ENCODE data around the gene SPEF2. TPM values are rescaled to one million over a fixed set of nuclear protein-coding genes. Genes with fewer than 3 reads are reported as not detected.
"Not testable (repeated sequence)": the region's sequence is repeated elsewhere in the genome, so short reads cannot be mapped to it uniquely, and the experiment has no call there.

The SPEF2 gene
- total and polyA plus RNA-seq, 8 donors = 4.1 to 11.8 (median 6.2) TPM

DNA sequence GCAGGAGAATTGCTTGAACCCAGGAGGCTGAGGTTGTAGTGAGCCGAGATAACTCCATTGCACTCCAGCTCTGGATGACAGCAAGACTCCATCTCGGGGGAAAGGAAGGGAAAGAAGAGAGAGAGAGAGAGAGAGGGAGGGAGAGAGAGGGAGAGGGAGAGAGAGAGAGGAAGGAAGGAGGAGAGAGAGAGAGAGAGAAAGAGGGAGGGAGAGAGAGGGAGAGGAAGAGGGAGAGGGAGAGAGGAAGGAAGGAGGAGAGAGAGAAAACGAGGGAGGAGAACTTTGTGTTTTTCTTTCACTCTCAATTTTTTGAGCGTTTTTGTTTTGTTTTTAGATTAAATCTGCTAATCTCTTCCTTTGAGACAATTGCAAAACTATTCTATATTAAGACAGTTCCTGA is 46.9 kb downstream of the SPEF2 start:
- no peaks in the 10 kb centered on the region for H3K9me3 ChIP-seq
- ATAC-seq (no peak), FAIRE-seq (no peak), DNase-seq (no peak)
- H3K36me3 ChIP-seq = no peaks in the 10 kb centered on the region
- H3K27ac ChIP-seq = no peak overlapping the region
- no peaks in the 10 kb centered on the region for H3K27me3 ChIP-seq
- WGBS, 2 donors = 79 to 84% methylated on average over 4 of the region's 4 CpGs
- peaks cover 0 to 7% (median 5%) of the 10 kb centered on the region in 3 donors for H3K4me1 ChIP-seq
- intact Hi-C loops (cut with DNase I) = no loop called here
- no peak overlapping the region for H3K4me3 ChIP-seq
- TF ChIP-seq CTCF (IDR thresholded peaks at IDR 0.05) = no peak

DNA sequence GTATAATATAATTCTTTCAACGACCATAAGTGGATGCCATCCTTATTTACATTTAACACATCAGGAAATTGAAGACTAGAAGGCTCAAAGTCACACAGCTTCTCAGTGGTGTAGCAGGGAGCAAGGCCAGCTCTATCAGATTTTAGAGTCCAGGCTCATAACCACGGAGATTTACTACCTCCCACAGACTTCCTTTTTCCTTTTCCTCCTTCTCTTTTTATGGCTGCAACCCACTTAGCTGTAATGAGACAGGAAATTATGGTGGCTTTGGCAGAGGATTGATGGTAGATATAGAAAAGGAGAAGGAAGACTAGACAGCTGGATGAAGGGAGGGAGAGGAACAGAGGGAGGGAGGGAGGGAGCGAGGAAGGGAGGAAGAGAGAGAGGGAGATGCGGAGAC is 47.4 kb downstream of the SPEF2 start:
- no peak overlapping the region for H3K27ac ChIP-seq
- peaks cover 0 to 7% (median 5%) of the 10 kb centered on the region in 3 donors for H3K4me1 ChIP-seq
- H3K27me3 ChIP-seq = no peaks in the 10 kb centered on the region
- intact Hi-C loops (cut with DNase I) = no loop called here
- H3K4me3 ChIP-seq = no peak overlapping the region
- no peak for FAIRE-seq
- DNase-seq = no peak
- no peaks in the 10 kb centered on the region for H3K9me3 ChIP-seq
- TF ChIP-seq CTCF (IDR thresholded peaks at IDR 0.05) = no peak
- no peak for ATAC-seq
- no peaks in the 10 kb centered on the region for H3K36me3 ChIP-seq
- 68 to 75% methylated on average over 4 of the region's 4 CpGs for WGBS, 2 donors

DNA sequence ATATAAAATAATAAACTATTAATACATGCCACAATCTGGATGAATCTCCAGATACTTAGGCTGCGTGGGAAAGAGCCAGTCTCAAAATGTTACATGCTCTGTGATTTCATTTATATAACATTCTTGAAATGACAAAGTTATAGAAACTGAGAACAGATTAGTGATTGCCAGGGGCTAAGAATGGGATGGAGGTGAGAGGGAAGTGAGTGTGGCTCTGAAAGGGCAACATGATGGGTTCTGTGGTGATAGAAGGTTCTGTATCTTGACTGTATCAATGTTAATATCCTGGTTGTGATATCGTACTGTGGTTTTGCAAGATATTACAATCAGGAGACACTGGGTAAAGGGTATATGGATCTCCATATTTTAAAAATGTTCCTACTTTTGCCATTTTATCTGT is 50.7 kb downstream of the SPEF2 start:
- Histone ChIP-seq H3K27me3 (no peaks in the 10 kb centered on the region), H3K36me3 (no peaks in the 10 kb centered on the region), H3K4me1 (no peaks in the 10 kb centered on the region), H3K4me3 (no peak overlapping the region), H3K27ac (no peak overlapping the region), H3K9me3 (no peaks in the 10 kb centered on the region)
- no peak for DNase-seq
- 91 to 93% methylated on average over 2 of the region's 2 CpGs for WGBS, 2 donors
- no peak for TF ChIP-seq CTCF (IDR thresholded peaks at IDR 0.05)
- no peak for ATAC-seq
- no peak for FAIRE-seq
- intact Hi-C loops (cut with DNase I) = no loop called here

DNA sequence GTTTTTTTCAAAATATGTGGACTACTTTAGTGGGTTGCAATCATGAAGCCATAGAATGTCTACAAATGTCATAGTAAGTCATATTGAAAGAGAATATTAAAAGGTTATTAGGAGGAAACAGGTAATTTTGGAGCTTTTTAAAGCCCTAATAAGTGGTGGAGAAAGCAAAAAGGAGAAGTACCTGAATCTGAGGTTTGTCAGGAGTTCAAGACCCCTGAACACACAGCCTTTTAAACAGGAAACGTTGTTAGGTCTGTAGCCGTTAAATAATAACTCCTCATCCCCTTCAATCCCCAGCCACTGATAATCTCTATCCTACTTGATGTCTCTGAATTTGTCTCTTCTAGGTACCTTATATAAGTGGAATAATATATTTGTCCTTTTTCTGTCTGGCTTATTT is 51.1 kb downstream of the SPEF2 start:
- DNase-seq (no peak), FAIRE-seq (no peak), ATAC-seq (no peak)
- no peaks in the 10 kb centered on the region for H3K4me1 ChIP-seq
- no peaks in the 10 kb centered on the region for H3K27me3 ChIP-seq
- intact Hi-C loops (cut with DNase I) = no loop called here
- no peak overlapping the region for H3K4me3 ChIP-seq
- TF ChIP-seq CTCF (IDR thresholded peaks at IDR 0.05) = no peak
- WGBS, 2 donors = 83 to 94% methylated on average over 2 of the region's 2 CpGs
- H3K27ac ChIP-seq = no peak overlapping the region
- H3K36me3 ChIP-seq = no peaks in the 10 kb centered on the region
- no peaks in the 10 kb centered on the region for H3K9me3 ChIP-seq

DNA sequence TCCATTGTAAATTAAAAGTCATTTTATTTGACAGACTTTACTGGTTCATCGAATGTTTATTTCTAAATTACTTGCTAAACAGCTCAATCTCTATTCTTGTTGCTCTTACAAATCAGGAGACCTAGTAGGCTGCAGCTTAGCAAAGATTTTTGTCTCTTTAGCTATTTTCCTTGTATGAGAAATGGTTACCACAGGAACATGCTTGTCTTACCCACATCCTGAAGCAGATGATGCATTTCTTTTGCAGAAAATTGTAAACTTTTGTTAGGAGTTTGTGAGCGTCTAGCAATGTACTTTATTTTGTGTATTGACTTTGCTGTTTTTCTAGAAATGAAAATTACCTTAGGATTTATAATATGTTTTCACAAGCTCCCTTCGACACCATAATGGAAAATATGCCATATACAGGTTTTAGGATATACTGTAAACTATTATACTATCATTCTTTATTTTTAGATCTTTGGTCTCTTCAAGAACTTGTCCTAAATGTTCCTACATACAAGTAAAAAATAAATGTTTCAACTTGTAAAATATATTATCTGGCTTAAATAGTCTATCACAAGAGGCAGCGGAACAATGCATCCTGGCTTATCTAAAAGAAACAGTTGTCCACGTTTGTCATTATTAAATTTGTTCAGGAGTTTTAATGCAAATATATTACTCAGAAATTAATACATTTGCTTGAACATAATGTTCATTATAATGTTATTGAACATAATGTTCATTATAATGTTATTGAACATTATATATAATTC is 54.1 kb downstream of the SPEF2 start:
- no peak for DNase-seq
- no peaks in the 10 kb centered on the region for H3K27me3 ChIP-seq
- no peaks in the 10 kb centered on the region for H3K36me3 ChIP-seq
- intact Hi-C loops (cut with DNase I) = no loop called here
- 76 to 80% methylated on average over 5 of the region's 5 CpGs for WGBS, 2 donors
- H3K4me3 ChIP-seq = no peak overlapping the region
- no peak for ATAC-seq
- no peak for FAIRE-seq
- H3K4me1 ChIP-seq = no peaks in the 10 kb centered on the region
- no peak overlapping the region for H3K27ac ChIP-seq
- TF ChIP-seq CTCF (IDR thresholded peaks at IDR 0.05) = no peak
- no peaks in the 10 kb centered on the region for H3K9me3 ChIP-seq

GRCh38 chr5:35672296-35672655 is 54.6 kb downstream of the SPEF2 start:
- FAIRE-seq = peak; percentile 83
- H3K27ac ChIP-seq; H3K27me3 ChIP-seq; intact Hi-C loops (cut with DNase I); ATAC-seq; H3K4me3 ChIP-seq; H3K36me3 ChIP-seq; H3K9me3 ChIP-seq; DNase-seq; H3K4me1 ChIP-seq: not testable (repeated sequence)
- 93 to 98% methylated on average over 1 of the region's 1 CpG for WGBS, 2 donors

All from pancreas (tissue), 10 donors.